Measurements from ENCODE around the gene EFEMP1. TPM values are rescaled to one million over a fixed set of nuclear protein-coding genes. Genes with fewer than 3 reads are reported as not detected.

Gene EFEMP1
- total RNA-seq, 3 donors from 2014 or later = 9.5 to 80.1 (median 40.8) TPM

DNA sequence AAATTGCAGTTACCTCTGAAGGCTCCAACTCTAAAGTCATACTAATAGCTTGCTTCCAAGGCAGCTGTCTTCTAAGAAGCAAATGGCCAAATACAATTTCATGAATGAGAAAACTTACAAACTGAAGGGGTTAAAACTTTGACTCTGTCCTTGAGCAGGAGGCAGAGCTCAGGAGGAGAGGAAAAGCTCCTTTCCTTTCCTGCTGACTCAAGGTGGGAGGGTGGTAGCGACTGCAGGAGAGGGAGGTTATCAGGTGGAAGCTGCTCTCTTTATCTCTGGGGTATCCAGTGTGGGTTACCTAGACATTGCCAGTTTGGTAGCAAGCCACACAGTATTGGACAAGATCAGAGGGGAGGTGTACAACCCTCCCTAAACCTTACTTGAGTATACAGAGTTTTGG is 2.7 kb upstream of the EFEMP1 start:
- TF ChIP-seq CTCF (IDR thresholded peaks at IDR 0.05) = no peak
- intact Hi-C loops (cut with DNase I, micrococcal nuclease) = no loop called here
- peaks cover 2% of the 10 kb centered on the region for H3K4me1 ChIP-seq (ENCODE audit: low read depth)
- no peaks in the 10 kb centered on the region for H3K36me3 ChIP-seq (ENCODE audit: low read depth)
- ATAC-seq (no peak), DNase-seq (no peak)
- no peaks in the 10 kb centered on the region for H3K9me3 ChIP-seq
- no peak overlapping the region for H3K4me3 ChIP-seq

DNA sequence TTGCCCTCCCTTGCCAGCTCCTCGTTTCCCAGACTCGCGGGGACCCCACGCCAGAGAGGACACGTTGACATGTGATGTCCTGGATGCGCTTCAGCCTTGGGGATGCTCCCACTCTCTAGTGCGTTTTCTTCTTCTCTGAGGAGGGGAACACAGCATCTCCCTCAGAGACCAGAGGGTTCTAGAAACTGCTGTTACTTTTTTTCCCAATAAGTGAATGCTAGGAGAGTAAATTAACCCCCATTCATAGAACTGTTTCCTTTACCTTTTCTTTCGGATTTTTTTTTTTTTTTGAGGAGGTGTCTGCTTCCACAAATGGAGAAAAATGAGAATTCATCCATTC is 370 bp upstream of the EFEMP1 start:
- Histone ChIP-seq H3K4me3 (no peak overlapping the region), H3K36me3 (ENCODE audit: low read depth) (no peaks in the 10 kb centered on the region), H3K4me1 (ENCODE audit: low read depth) (peaks cover 2% of the 10 kb centered on the region), H3K9me3 (no peaks in the 10 kb centered on the region)
- DNase-seq (no peak), ATAC-seq (no peak)
- TF ChIP-seq CTCF (IDR thresholded peaks at IDR 0.05) = no peak
- intact Hi-C loops (cut with DNase I, micrococcal nuclease) = no loop called here

DNA sequence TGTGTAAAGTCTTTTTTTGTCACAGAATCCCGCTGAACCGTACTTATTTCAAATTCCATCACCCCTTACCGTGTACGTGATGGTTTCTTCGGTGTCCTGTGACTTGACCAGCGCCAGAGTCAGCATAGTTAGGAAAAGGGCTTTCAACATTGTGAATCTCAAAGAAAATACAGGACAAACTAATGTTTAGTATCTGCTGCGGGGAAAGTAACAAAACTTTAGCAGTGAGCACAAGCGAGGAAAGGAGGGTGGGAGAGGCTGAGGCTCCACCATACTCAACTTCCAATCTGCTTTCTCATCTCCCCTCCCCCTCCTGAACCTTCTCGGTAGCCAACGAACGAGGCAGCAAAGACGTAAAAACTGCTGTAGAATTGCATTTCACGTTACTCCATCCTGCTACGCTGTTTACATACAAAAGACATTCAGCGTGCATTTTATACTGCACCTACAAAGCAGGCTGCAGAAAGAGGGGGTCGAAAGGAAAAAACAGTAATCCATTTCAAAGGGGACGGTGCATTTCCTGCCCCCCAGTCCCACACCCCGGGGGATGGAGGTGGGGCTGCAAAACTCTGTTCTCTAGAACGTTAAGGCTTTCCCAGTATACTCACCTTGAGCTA is 1.2 kb downstream of the EFEMP1 start:
- Histone ChIP-seq H3K4me3 (no peak overlapping the region), H3K36me3 (ENCODE audit: low read depth) (no peaks in the 10 kb centered on the region), H3K9me3 (no peaks in the 10 kb centered on the region), H3K4me1 (ENCODE audit: low read depth) (peaks cover 2% of the 10 kb centered on the region)
- DNase-seq (peak in 1 of 3 donors; percentile 7), ATAC-seq (no peak)
- intact Hi-C loops (cut with DNase I, micrococcal nuclease) = no loop called here
- no peak for TF ChIP-seq CTCF (IDR thresholded peaks at IDR 0.05)

GRCh38 chr2:55919574-55919973 is 4.0 kb downstream of the EFEMP1 start:
- no peaks in the 10 kb centered on the region for H3K9me3 ChIP-seq
- no peak for TF ChIP-seq CTCF (IDR thresholded peaks at IDR 0.05)
- intact Hi-C loops (cut with DNase I, micrococcal nuclease) = no loop called here
- no peaks in the 10 kb centered on the region for H3K36me3 ChIP-seq (ENCODE audit: low read depth)
- H3K4me1 ChIP-seq (ENCODE audit: low read depth) = peaks cover 2% of the 10 kb centered on the region
- no peak overlapping the region for H3K4me3 ChIP-seq
- DNase-seq (no peak), ATAC-seq (no peak)

- H3K9me3 ChIP-seq = no peaks in the 10 kb centered on the region
- DNase-seq = no peak
- H3K4me3 ChIP-seq = no peak overlapping the region
- ATAC-seq = no peak
- intact Hi-C loops (cut with DNase I, micrococcal nuclease) = no loop called here
- no peak for TF ChIP-seq CTCF (IDR thresholded peaks at IDR 0.05)
- no peaks in the 10 kb centered on the region for H3K36me3 ChIP-seq (ENCODE audit: low read depth)
- peaks cover 2% of the 10 kb centered on the region for H3K4me1 ChIP-seq (ENCODE audit: low read depth)
Observed at GRCh38 chr2:55918856-55919255, 4.7 kb downstream of the EFEMP1 start.
